ENCODE measurements around the gene MAFG. TPM values are rescaled to one million over a fixed set of nuclear protein-coding genes. Genes with fewer than 3 reads are reported as not detected.

MAFG gene
- total and polyA plus RNA-seq, 9 of the 15 experiments (the other 6 are each of a cell fraction or from before 2014, with no cell fraction given), result 1.1 to 58.1 (median 24.9) TPM

DNA sequence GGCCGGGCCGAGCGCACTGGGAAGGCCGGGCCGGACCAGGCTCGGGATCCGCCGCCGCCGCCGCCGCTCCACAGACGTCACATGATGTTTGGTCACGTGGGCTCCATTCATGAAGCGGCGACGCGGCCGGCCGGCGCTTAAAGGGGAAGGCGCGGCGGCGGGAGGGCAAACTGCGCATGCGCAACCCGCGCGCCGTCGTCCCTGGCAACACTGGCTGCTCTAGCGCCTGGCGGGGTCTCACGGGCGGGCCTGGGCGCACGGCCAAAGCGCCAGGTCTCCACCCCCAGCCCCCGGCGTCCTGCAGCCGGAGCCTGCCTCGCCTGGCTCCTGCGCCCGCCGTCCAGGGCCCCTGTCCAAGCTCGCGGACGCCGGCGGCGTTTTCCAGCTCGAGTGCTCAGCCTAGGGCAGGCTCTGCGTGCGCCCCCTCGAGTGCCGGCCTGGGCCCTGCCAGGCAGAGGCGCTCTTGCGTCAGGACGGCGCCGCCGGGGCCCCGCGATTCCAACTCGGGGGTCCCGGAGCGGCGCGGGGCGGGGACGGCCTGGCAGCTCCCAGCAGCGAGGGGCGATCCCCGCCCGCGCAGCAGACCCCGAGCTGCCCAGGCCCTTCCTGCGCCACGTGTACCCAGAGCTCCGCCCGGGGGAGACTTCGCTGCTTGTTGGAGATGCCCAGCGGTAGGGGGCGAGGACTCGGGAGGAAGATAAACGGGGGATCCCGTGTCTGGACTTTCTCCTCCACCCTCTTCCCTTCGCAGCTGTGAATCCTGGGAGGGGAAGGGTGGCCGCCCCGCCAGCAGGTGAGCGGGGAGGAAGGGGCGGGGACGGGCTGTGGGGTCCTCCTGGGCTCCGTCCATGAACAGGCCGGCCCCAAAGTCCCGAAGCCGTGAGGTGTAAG, at the start of gene MAFG (continued):
- TF ChIP-seq TAF9B (IDR thresholded peaks at IDR 0.05; ENCODE audit: partially characterized antibody) (no peak), ILF3 (IDR thresholded peaks at IDR 0.05; ENCODE audit: borderline replicate concordance) (no peak), HNRNPH1 (optimal IDR thresholded peaks at IDR 0.05; ENCODE audit: low read depth, low read length) (no peak), U2AF2 (optimal IDR thresholded peaks at IDR 0.05; ENCODE audit: low read depth, low read length) (no peak), KAT7 (CRISPR knock-in tag; IDR thresholded peaks at IDR 0.05; ENCODE audit: borderline replicate concordance) (peak; percentile 81), ETV5 (CRISPR knock-in tag; IDR thresholded peaks at IDR 0.05; ENCODE audit: low read depth) (no peak), ARID2 (IDR thresholded peaks at IDR 0.05) (no peak), POLR3G (IDR thresholded peaks at IDR 0.05; ENCODE audit: extremely low read depth, insufficient read length, insufficient replicate concordance) (no peak), HDAC1 (IDR thresholded peaks at IDR 0.05) (peak in 1 of 2 experiments; percentile 59; a peak in 1 of 4 replicates), CBX1 (IDR thresholded peaks at IDR 0.05; ENCODE audit: low read depth) (no peak), CREB1 (IDR thresholded peaks at IDR 0.05) (peak; percentile 69; the same call in 1 of the 2 replicates), CREB1 (CRISPR knock-in tag; IDR thresholded peaks at IDR 0.05) (peak; percentile 79), CXXC5 (CRISPR knock-in tag; IDR thresholded peaks at IDR 0.05) (peak; percentile 84)
- TF ChIP-seq, protein P1, sequence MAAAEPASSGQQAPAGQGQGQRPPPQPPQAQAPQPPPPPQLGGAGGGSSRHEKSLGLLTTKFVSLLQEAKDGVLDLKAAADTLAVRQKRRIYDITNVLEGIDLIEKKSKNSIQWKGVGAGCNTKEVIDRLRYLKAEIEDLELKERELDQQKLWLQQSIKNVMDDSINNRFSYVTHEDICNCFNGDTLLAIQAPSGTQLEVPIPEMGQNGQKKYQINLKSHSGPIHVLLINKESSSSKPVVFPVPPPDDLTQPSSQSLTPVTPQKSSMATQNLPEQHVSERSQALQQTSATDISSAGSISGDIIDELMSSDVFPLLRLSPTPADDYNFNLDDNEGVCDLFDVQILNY (CRISPR knock-in tag; IDR thresholded peaks at IDR 0.05), result no peak
- TF ChIP-seq, protein P2, sequence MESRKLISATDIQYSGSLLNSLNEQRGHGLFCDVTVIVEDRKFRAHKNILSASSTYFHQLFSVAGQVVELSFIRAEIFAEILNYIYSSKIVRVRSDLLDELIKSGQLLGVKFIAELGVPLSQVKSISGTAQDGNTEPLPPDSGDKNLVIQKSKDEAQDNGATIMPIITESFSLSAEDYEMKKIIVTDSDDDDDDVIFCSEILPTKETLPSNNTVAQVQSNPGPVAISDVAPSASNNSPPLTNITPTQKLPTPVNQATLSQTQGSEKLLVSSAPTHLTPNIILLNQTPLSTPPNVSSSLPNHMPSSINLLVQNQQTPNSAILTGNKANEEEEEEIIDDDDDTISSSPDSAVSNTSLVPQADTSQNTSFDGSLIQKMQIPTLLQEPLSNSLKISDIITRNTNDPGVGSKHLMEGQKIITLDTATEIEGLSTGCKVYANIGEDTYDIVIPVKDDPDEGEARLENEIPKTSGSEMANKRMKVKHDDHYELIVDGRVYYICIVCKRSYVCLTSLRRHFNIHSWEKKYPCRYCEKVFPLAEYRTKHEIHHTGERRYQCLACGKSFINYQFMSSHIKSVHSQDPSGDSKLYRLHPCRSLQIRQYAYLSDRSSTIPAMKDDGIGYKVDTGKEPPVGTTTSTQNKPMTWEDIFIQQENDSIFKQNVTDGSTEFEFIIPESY (CRISPR knock-in tag; IDR thresholded peaks at IDR 0.05), result peak; percentile 86
- TF ChIP-seq, protein P3, sequence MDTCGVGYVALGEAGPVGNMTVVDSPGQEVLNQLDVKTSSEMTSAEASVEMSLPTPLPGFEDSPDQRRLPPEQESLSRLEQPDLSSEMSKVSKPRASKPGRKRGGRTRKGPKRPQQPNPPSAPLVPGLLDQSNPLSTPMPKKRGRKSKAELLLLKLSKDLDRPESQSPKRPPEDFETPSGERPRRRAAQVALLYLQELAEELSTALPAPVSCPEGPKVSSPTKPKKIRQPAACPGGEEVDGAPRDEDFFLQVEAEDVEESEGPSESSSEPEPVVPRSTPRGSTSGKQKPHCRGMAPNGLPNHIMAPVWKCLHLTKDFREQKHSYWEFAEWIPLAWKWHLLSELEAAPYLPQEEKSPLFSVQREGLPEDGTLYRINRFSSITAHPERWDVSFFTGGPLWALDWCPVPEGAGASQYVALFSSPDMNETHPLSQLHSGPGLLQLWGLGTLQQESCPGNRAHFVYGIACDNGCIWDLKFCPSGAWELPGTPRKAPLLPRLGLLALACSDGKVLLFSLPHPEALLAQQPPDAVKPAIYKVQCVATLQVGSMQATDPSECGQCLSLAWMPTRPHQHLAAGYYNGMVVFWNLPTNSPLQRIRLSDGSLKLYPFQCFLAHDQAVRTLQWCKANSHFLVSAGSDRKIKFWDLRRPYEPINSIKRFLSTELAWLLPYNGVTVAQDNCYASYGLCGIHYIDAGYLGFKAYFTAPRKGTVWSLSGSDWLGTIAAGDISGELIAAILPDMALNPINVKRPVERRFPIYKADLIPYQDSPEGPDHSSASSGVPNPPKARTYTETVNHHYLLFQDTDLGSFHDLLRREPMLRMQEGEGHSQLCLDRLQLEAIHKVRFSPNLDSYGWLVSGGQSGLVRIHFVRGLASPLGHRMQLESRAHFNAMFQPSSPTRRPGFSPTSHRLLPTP (IDR thresholded peaks at IDR 0.05; ENCODE audit: borderline replicate concordance, extremely low read depth, insufficient read length), result no peak
- TF ChIP-seq, protein P4, sequence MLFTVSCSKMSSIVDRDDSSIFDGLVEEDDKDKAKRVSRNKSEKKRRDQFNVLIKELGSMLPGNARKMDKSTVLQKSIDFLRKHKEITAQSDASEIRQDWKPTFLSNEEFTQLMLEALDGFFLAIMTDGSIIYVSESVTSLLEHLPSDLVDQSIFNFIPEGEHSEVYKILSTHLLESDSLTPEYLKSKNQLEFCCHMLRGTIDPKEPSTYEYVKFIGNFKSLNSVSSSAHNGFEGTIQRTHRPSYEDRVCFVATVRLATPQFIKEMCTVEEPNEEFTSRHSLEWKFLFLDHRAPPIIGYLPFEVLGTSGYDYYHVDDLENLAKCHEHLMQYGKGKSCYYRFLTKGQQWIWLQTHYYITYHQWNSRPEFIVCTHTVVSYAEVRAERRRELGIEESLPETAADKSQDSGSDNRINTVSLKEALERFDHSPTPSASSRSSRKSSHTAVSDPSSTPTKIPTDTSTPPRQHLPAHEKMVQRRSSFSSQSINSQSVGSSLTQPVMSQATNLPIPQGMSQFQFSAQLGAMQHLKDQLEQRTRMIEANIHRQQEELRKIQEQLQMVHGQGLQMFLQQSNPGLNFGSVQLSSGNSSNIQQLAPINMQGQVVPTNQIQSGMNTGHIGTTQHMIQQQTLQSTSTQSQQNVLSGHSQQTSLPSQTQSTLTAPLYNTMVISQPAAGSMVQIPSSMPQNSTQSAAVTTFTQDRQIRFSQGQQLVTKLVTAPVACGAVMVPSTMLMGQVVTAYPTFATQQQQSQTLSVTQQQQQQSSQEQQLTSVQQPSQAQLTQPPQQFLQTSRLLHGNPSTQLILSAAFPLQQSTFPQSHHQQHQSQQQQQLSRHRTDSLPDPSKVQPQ (CRISPR knock-in tag; IDR thresholded peaks at IDR 0.05; ENCODE audit: borderline replicate concordance), result no peak
